Right ventricle myocardium inferior (tissue), 1 donor: ENCODE data around the gene MOSPD3. TPM values are rescaled to one million over a fixed set of nuclear protein-coding genes. Genes with fewer than 3 reads are reported as not detected.
A peak's percentile ranks its signal among the peaks of the same experiment; 100 is the strongest.

Experiments used
- ATAC-seq: fragments of 200-7000 bp; cut with Tn5 transposase; one replicate; pipeline ENCODE4 v1.9.1; 2020; ENCODE audit warnings: mild to moderate bottlenecking, moderate library complexity
- DNase-seq: peaks from one replicate; pipeline ENCODE4 v3.0.0; 2021; ENCODE audit errors: missing footprints
- intact Hi-C: fragments of 100-400 bp; cut with DNase I; formaldehyde crosslinking; loops from one replicate; pipeline ENCODE4 v1.11.0; 2022
- total RNA-seq: library from RNA; stranded (reverse); fragmentation: NEBNext Ultra II Directional; extraction: Animal tissue kit (Norgen Biotek cat#: 25700); gene quantifications from one replicate; pipeline ENCODE4 v1.2.1, GENCODE V29; 2021
- donor health status: DM: no; HTN: yes; CAD: no; lungs with severe emphysema.

The MOSPD3 gene
- total RNA-seq, 1 donor from 2014 or later: 9.3 TPM

DNA sequence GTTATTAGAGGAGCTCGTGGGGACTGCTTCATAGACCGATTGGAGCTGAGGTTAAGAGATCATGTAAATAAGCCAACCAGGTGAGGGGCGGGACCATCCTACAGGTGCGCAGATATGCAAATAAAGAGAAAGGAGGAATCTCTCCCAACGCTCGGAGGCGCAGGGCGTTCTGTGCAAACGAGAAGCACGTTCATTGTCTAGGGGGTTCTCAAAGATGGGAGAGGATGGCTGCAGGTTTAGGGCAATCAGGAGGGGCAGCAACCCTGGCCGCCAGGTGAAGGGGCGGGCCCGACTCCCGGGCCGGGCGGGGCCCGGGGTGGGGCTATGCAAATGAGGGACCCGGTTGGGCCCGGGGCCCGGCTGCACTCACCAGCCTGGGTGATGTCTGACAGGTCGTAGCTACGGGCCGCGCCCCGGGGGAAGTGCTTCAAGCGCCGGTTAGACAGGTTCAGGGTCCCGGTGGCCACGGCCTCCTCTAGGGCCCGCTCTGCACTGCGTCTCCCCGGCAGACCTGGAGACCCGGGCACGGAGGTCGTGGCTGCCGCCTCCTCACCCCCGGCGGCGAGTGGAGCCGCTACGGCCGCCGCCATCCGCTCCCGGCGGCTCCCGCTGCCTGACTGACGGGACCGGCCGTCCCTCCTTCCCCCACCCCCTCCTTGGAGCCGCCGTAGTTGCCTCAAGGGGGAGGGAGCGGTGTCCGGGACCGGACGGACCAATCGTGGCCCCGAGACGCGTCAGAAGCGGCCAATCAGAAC is 26.7 kb upstream of the MOSPD3 start, which contains the start of gene LRCH4:
Gene LRCH4, minus strand, starts transcription at position 619 of the 755 bp plus-strand sequence. Its CDS starts 29 bp downstream, at position 590.
- intact Hi-C loops: loop anchor here (2.0 to 5.0 kb wide), 3 partner anchors 27 to 107 kb away; partner anchors contain the start of genes GIGYF1, GNB2 and MOSPD3
- no peak for ATAC-seq
- peak; percentile 68 for DNase-seq

DNA sequence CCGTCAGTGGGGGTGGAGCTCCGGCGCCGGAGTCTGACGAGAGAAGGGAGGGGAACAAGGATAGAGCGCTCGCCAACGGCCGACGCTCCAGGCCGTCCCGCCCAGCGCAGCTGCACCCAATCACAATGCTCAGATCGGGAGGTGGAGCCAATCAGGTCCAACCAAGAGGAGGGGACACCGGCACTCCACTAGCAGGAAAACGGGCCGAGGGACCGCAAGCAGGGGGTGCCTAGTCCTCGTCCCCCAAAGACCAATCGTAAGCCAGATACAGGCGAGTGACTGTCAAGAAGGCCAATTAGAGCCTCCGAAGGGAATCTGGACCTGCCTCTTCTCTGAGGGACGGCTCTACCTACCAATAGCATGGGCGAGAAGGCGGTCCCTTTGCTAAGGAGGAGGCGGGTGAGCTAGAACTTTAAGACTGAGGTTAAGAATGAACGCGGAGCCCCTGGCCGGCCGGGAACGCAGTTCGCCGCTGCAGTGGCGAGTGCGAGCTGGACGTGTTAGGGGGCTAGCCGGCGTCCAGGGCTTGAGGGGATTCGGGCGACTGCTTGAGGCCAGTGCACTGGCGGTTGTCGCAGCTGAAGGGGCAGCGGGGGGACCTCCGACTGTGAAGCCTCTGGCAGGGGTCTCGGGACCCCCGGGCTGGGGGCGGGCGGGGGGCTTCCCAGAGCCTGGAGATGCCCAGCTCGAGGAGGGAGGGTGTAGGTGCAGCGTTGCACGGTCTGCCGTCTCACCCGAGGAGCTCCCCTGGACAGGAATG is 25.9 kb upstream of the MOSPD3 start, which contains the start of gene FBXO24:
Gene FBXO24, plus strand, starts transcription at position 63 of the 760 bp plus-strand sequence. Its CDS starts 298 bp downstream, at position 361.
- intact Hi-C loops: loop anchor here (1.0 to 5.0 kb wide), 4 partner anchors 16 to 106 kb away; partner anchors contain the start of genes GIGYF1, GNB2, MOSPD3 and PCOLCE
- ATAC-seq: peak; percentile 93
- DNase-seq: peak; percentile 100

DNA sequence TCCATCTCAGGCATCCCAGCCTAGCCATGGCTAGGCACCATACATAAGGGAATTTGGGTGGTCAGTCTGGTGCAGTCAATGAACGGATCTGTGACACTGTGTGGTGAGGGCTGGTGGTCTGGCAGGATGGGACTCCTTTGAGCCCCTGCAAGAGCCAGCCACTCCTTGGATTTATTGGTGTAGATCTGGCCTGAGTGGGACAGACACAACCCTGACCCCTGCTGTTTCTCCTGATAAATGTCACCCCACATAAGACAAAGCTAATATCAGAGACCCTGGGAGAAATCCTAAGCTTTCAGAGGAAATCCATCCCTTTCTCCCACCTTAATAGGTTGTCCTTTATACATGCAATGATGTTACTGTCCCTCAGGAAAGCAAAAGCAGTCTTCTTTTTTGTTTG is 23.9 kb upstream of the MOSPD3 start:
- intact Hi-C loops: loop anchor here (5.0 kb wide), 2 partner anchors 84 to 104 kb away; partner anchors contain the start of genes GIGYF1 and GNB2
- DNase-seq (peak; percentile 1), ATAC-seq (no peak)

DNA sequence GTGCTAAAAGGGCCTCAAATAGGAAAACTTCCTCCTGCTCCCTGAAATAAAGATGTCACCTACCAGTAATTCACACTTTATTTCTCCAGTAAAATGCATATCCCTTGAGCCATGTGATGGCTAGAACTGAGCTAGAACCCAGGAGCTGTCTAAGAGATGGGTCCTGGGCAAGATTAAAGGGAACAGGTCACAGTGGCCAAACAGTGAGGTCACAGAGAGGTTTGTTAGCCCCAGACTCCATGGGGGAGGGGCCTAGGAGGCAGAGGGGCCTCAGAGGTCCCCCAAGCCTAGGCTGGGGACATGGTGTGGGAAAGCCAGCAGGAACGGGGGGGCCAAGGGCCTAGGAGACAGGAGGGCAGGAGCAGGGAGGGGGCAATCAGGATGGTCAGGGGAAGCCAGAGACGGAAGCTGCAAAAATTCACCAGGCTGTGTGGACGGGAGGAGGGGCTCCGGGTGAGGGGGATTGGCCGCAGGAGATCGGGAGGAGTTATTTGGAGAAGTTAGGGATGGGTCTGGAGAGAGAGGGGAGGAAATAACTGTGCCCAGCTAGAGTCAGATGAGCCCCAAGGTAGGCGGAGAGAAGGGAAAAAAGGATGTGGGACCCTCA is 22.9 kb upstream of the MOSPD3 start:
- ATAC-seq (no peak), DNase-seq (no peak)
- intact Hi-C loops: loop anchor here (5.0 kb wide), 2 partner anchors 83 to 103 kb away; partner anchors contain the start of genes GIGYF1 and GNB2

DNA sequence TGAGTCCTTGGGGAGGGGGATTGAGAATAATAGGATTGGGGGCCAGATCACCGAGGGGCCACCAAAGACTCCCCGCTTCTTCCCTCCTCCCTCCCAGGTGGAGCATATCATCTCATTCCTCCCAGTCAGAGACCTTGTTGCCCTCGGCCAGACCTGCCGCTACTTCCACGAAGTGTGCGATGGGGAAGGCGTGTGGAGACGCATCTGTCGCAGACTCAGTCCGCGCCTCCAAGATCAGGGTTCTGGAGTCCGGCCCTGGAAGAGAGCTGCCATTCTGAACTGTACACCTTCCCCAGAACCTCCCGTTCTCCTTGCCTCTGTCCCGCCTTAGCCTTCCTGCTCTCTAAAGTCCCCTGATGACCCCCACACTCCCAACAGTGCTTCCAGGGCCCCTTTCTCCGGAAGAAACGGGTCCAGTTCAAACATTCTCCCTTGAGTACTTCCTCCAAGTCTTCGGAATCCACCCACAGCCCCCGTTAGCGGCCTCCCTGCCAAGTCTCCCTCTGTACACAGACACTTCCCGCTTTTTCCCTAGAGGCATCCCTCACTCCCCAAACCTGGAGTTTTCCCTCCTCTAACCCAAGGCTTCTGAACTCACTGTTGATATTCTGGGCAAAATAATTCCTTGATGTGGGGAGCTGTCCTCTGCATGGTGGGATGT is 22.1 kb upstream of the MOSPD3 start:
- DNase-seq (no peak), ATAC-seq (no peak)
- intact Hi-C loops: no loop called here

DNA sequence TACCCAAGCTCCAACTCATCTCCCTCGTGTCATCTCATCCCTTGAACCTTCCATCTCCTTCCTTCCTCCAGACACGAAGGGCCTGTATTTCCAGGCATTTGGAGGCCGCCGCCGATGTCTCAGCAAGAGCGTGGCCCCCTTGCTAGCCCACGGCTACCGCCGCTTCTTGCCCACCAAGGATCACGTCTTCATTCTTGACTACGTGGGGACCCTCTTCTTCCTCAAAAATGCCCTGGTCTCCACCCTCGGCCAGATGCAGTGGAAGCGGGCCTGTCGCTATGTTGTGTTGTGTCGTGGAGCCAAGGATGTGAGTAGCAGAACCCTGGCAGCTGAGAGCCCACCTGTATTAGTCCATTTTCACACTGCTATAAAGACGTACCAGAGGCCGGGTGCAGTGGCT is 20.7 kb upstream of the MOSPD3 start:
- DNase-seq (no peak), ATAC-seq (no peak)
- intact Hi-C loops: no loop called here

DNA sequence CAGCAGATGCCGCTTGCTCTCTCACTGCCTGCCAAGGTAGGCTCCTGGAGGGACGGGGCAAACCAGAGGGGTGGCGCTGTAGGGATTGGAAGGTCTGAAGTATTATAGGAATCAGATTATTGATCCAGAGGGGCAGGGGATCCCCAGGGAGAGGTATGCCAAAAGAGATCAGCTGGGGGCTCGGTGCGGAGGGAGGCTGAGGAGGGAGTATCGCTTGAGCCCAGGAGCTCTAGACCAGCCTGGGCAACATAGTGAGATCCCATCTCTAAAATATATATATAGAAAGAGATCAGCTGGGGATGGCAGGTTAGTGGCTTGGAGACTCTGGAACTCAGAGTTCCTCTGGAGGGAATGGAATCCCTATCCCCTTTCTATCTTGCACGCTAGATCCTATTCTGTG is 17.2 kb upstream of the MOSPD3 start:
- intact Hi-C loops: no loop called here
- ATAC-seq: no peak
- no peak for DNase-seq

DNA sequence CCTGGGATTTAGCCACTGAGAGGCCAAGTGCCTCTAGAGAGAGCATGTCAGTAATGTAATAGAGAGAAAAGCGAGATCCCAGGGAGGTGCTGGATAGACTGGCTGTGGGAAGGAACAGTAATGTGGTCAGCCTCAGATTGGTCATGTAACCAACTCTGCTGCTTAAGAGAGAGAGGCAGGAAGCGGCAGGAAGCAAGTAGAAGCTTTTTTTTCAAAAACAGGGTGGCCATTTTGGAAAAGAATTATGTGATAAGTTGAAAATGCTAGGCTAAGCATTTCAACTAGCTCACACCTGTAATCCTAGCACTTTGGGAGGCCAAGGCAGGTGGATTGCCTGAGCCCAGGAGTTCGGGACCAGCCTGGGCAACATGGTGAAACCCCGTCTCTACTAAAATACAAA is 13.9 kb upstream of the MOSPD3 start:
- intact Hi-C loops: no loop called here
- no peak for DNase-seq
- ATAC-seq: no peak

DNA sequence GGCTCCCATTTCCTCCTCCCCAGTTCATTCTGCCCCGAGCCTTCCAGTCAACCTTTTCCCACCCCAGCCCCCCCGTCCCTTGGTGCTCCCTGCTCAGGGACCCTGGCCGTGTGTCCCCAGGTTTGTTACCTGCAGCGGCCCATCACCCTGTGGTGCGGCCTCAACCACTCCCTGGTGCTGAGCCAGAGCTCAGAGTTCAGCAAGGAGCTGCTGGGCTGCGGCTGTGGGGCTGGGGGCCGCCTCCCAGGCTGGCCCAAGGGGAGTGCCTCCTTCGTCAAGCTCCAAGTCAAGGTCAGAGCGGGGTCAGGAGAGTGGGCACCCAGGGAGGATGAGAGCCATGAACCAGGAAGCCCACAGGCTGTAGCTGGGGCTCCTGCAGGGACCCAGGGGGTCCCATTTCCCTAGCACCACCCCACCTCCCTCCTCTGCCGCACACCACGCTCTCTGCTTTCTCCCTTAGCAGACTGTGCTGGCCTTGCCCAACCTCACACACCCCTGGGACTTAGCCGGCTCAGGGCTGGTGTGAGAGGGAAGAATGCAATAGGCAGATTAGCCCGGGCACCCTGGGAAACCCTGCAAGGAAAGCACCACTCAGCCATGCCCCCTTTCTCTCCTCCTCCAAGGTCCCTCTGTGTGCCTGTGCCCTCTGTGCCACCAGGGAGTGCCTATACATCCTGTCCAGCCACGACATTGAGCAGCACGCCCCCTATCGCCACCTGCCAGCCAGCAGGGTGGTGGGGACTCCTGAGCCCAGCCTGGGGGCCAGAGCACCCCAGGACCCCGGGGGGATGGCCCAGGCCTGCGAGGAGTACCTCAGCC is 12.2 kb upstream of the MOSPD3 start:
- DNase-seq: no peak
- intact Hi-C loops: no loop called here

DNA sequence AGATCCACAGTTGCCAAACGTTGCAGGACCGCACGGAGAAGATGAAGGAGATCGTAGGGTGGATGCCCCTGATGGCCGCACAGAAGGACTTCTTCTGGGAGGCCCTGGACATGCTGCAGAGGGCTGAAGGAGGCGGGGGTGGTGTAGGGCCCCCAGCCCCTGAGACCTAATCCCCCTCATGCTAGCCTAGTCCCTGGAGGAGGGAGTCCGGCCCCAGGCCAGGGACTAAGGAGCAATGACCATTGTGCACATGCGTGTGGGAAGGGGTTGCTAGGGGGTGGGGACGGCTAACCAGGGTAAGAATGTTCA is 11.7 kb upstream of the MOSPD3 start:
- no peak for DNase-seq
- no peak for ATAC-seq
- intact Hi-C loops: no loop called here

More for the DNA sequence above, 12.2 kb upstream of the MOSPD3 start:
- ATAC-seq: no peak

DNA sequence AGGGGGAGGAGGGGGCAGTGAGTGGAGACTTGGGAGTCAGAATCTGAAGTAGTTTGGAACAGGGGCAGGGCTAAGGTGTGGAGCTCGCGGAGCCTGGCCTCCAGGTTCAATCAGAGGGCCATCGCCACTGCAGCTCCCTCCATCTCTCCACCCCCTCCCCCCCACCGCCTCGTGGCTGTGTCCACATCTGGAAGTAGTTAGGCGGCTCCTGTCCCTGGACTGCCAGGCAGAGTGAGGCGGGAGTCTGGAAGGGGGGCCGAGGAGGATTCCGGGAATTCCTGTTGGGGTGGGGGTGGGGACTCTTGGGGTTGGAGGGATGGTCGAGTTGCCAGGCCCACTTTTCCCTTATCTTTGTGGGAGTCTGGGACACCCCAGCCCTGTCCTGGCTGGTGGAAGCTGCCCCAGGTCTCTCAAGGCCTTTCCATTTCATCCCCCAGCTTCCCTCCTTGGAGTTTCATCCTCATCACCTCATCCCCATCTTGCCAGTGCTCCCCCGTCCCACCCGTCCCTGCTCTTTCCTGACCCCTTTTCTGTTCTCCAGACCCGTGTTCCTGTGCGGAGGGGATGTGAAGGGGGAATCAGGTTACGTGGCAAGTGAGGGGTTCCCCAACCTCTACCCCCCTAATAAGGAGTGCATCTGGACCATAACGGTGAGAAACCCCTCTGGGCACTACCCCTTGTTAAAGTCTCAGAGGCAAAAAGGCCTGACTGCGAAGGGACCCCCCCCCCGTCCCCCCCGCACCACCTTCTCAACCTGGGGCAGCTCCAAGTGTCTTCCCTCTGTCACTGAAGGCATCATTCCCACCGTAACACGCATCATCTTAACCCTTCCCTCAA is 9.2 kb upstream of the MOSPD3 start:
- intact Hi-C loops: loop anchor here (1.0 kb wide), 1 partner anchor 16 kb away; no protein-coding TSS in a partner anchor
- peak; percentile 88 for DNase-seq
- ATAC-seq: peak; percentile 68

DNA sequence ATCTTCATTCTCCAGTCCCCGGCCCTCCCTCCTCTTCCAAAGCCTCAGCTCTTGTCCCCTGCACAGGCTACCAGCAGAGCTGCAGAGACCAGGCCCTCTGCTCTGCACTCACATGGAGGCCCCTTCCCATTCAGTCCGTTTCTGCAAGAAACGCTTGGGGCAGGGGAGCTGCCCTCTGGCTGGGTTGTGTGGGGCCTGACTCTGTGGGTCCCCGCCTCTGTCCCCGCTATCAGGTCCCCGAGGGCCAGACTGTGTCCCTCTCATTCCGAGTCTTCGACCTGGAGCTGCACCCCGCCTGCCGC is 8.7 kb upstream of the MOSPD3 start:
- ATAC-seq (no peak), DNase-seq (no peak)
- intact Hi-C loops: no loop called here

DNA sequence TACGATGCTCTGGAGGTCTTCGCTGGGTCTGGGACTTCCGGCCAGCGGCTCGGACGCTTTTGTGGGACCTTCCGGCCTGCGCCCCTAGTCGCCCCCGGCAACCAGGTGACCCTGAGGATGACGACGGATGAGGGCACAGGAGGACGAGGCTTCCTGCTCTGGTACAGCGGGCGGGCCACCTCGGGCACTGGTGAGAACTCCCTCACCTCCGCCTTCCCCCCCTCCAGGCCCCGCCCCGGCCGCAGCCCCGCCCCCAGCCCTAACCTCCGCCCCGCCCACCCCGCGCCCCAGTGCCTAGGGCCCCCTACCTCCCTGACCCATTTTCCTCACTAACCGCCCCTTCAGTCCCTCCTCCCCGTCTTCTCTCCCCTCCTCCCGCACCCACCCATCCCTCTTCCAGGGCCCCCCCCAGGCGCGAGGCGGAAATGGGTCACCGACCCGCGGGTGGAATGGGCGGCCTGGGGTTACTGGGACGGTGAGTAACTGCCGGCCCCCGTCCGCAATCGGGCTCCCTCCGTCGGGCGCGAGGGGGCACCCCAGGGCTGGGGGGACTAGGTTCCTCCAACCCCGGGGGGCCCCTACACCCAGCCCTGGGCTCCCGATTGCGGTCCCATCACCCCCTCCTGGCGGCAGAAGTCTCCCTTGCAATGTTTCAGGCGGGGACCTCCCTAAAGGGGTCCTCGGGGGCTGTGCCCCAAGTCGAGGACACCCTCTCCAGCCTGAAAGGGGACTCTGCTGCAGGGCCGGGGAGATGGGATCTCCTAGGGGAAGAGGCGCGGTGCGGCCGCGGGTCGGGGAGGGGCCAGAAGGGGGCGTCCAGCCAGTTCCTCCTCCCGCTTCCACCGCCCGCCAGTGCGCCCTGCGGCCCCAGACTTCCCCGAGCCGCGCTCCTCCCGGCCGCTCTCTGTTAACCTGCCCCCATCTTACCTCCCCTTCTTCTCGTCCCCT is 8.0 kb upstream of the MOSPD3 start:
- ATAC-seq (peak; percentile 75), DNase-seq (peak; percentile 90)
- intact Hi-C loops: no loop called here

DNA sequence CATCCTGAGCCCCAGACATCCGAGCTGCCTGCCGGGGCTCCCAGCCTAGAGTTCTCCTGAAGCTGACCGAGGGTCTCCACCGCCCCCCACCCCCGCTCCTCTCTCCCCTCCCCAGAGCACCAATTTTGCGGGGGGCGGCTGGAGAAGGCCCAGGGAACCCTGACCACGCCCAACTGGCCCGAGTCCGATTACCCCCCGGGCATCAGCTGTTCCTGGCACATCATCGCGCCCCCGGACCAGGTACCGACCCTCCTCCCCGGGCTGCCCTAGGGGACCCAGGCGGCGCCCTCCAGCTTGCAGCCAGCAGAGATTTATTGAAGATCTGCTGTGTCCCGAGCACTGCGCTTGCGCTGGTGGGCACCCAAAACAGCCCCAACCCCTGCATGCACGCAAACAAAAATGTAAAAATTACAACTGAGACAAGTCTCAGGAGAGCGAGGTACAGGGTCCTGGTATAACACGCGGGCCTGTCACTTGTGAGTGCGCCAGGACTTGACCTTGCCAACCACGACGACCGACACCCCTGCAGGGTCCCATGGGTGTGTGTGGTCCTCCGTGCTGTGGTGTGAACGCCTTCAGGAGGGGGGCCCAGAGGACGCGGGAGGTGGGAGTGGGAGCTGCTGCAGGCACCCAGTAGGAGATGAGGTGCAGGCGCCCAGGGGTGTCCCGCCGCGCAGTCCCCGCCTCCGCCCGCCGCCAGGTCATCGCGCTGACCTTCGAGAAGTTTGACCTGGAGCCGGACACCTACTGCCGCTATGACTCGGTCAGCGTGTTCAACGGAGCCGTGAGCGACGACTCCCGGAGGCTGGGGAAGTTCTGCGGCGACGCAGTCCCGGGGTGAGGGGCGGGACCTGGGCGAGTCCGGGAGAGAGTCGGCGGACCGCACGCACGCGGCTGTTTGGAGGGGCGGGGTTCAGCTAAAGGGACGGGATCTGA is 7.1 kb upstream of the MOSPD3 start:
- DNase-seq (peak; percentile 86), ATAC-seq (peak; percentile 4)
- intact Hi-C loops: no loop called here

DNA sequence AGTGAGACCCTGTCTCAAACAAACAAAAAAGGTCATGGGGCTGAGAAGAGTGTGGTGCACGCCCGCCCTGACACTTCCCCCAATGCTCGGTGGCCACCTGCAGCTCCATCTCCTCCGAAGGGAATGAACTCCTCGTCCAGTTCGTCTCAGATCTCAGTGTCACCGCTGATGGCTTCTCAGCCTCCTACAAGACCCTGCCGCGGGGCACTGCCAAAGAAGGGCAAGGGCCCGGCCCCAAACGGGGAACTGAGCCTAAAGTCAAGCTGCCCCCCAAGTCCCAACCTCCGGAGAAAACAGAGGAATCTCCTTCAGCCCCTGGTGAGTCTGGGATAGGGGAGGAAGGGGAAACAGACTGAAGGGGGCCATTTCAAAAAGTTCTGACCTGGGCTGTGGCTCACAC is 6.0 kb upstream of the MOSPD3 start:
- ATAC-seq: no peak
- intact Hi-C loops: no loop called here
- peak; percentile 72 for DNase-seq
